ENCODE results near the gene SMOC1.

DNA sequence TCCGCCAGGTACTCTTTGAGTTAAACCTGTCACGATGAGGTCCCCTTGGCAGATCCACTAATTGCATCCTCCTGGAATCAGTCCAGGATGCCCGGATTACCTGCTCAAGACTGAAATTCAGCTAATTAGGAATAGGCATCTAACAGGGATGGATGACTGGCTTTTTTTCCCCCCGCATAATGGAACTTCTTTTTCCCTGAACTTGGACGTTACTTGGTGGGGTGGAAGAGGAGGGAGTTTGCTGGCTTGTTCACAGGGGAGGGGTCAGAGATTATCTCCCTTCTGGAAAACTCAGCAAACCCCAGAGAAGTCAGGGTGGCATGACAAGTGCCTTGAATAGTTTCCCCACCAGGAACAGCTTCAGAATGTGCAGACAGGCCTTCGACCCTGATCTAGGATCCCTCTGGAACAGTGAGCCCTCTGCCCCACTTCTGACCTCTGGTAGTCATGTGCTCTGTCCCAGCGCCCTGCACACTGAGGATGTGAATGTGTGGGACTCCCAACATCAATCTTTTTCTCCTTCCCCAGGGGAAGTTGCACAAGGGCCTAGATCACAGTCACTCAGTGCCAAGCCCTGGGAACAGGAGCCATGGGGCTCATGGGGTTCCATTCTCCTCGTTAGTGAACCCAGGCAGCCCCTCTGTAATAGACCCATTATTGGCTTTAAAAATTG lies 142.5 kb downstream of the SMOC1 start:
- no peak for TF ChIP-seq CTCF (IDR thresholded peaks at IDR 0.05; ENCODE audit: low read length)
- no peak for TF ChIP-seq EZH2 (IDR thresholded peaks at IDR 0.05; ENCODE audit: borderline replicate concordance, low read length)
